Activated CD4-positive, alpha-beta T cell treated with anti-CD3 and anti-CD28 coated beads, Interleukin-2, Interleukin-6, amounts not matched to agents 100 ng/mL and 50 ng/mL, durations not matched to agents 16 hours and 8 hours (primary cell): ENCODE results near the gene OSER1.
"Not testable (repeated sequence)": the region's sequence is repeated elsewhere in the genome, so short reads cannot be mapped to it uniquely, and the experiment has no call there.

ENCODE experiments used
- DNase-seq: peaks from one replicate; pipeline ENCODE4 v3.0.0-alpha.2; 2020

Gene OSER1

GRCh38 chr20:44210406-44211176 lies at the start of gene OSER1:
TSS of gene OSER1 (minus strand) at chr20:44210771. CDS start at chr20:44206957, 3,814 bp downstream.
- DNase-seq, result peak; percentile 98

- DNase-seq, result no peak
These were observed 47.8 kb upstream of the OSER1 start for GRCh38 chr20:44258226-44258890.

DNA sequence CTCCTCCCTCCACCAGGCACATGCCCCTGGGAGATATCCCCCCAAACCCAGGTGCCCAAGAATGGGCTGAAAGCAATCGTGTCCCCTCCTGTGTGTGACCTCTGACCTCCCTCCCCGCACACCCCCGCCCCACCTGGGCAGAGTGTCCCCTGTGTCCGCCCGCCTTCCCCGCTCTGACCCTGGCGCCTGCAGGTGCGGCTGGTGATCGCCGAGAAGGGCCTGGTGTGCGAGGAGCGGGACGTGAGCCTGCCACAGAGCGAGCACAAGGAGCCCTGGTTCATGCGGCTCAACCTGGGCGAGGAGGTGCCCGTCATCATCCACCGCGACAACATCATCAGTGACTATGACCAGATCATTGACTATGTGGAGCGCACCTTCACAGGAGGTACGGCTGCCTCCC lies 46.4 kb upstream of the OSER1 start:
- no peak for DNase-seq

GRCh38 chr20:44255942-44256341 lies 45.4 kb upstream of the OSER1 start:
- DNase-seq, result no peak

- DNase-seq, result no peak
These were observed 43.5 kb upstream of the OSER1 start for GRCh38 chr20:44254073-44254472.

DNA sequence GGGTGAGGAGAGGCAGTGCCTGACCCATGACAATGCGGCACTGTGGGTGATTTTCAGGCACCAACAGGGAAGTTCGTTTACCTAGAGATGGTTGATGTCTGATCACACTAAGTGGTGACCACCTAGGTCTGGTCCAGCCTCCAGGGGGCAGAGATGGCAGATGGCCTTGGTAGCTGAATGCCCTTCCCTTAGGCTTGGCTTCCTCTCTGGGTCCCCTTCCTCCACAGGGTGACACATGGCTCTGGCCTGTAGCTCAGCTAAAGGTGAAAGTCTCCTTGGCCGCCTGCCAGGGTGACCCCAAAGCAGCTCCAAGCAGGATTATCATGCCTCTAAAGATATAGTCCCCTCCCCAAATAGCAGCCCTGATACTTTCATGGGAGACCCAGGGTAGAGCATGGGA lies 43.0 kb upstream of the OSER1 start:
- DNase-seq, result no peak

GRCh38 chr20:44251284-44251683 lies 40.7 kb upstream of the OSER1 start:
- DNase-seq, result no peak

GRCh38 chr20:44248410-44248759 lies 37.8 kb upstream of the OSER1 start:
- no peak for DNase-seq

GRCh38 chr20:44247586-44248409 lies 37.2 kb upstream of the OSER1 start:
- DNase-seq, result peak; percentile 21

- no peak for DNase-seq
These were observed 36.6 kb upstream of the OSER1 start, which contains the start of gene GDAP1L1 for GRCh38 chr20:44247131-44247571. TSS of gene GDAP1L1 (plus strand) at chr20:44247308. CDS start at chr20:44247335, 27 bp downstream.

DNA sequence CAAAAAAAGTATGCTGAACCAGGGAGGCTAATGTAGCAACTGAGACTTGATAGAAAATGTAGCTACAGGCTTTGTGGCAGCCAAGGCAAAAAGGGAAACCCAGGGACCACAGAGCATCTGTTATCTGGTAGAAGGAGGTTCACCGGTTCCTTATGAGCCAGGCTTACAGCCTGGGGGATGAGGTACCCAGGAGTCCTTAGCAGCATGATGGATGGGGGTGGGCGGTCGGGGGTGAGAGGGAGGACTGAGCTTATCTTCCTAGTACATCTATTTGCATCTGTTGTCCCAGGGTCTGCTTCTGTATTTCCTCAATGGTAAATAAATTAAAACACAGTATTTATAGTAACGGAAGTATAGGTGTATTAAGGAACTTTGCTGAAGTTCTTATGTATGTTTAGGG lies 35.4 kb upstream of the OSER1 start:
- no peak for DNase-seq

GRCh38 chr20:44241796-44242195 lies 31.2 kb upstream of the OSER1 start:
- DNase-seq, result no peak

DNA sequence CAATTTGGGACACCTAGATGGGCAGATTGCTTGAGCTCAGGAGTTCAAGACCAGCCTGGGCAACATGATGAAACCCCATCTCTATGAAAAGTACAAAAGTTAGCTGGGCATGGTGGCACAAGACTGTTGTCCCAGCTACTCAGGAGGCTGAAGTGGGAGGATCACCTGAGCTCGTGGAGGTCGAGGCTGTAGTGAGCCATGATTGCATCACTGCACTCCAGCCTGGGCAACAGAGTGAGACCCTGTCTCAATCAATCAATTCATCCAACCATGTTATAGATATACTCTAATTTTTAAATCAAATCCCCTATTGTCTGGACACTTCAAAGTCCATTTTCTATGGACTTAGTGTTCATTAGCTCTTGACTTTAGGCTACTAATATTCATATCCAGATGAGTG lies 26.3 kb upstream of the OSER1 start:
- not testable (repeated sequence) for DNase-seq

DNA sequence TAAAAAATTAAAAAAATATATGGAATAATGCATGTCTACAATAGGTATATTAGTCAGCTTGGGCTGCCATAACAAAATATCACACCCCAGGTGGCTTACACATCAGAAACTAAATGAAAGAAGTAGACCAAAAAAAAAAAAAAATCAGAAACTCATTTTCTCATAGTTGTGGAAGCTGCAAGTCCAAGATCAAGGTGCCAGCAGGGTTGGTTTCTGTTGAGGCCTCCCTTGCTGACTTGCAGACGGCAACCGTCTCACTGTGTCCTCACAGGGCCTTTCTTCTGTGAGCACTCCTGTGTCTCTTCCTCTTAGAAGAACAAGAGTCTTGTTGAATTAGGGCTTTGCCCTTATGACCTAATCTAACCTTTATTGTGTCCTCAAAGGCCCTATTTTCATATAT lies 25.1 kb upstream of the OSER1 start:
- no peak for DNase-seq

DNA sequence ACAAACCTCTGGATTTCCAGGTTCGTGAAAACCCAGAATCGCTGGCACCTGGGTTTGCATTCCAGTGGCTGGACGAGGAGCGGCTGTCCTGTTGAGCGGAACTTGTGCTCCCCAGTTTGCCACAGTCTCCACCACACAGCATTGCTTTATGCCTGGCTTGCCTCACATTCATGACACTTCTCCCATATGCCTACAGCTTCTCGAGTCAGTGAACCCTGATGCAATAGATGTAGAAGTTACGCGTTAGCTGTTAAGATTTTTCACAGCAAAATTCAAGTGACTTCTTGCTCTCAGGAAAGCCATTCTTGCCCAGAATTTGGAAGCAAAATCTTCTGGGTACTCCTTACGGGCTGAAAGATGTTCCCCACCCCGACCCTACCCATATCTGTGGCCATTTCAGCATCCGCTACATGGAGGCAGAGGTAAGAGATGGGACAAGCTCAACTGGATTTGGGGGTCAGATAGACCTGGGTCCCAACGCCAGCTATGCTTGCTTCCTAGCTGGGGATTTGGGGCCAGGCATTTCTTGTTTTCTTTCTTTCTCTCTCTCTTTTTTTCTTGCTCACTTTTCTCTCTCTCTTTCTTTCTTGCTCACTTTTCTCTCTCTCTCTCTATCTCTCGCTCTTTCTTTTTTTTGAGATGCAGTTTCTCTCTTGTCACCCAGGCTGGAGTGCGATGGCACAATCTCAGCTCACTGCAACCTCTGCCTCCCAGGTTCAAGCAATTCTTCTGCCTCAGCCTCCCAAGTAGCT lies 24.2 kb upstream of the OSER1 start:
- no peak for DNase-seq

- DNase-seq, result no peak
These were observed 23.0 kb upstream of the OSER1 start for GRCh38 chr20:44233436-44234016.

DNA sequence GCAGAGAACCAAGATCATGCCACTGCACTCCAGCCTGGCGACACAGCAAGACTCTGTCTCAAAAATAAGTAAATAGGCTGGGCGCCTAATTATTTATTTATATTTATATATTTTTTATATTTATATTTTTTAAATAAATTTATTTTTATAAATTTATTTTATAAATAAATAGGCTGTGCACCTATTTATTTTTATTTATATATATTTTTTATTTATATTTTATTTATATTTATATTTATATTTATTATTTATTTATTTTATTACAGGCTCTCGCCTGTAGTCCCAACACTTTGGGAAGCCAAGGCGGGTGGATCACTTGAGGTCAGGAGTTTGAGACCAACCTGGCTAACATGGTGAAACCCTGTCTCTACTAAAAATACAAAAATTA lies 21.9 kb upstream of the OSER1 start:
- DNase-seq, result not testable (repeated sequence)

DNA sequence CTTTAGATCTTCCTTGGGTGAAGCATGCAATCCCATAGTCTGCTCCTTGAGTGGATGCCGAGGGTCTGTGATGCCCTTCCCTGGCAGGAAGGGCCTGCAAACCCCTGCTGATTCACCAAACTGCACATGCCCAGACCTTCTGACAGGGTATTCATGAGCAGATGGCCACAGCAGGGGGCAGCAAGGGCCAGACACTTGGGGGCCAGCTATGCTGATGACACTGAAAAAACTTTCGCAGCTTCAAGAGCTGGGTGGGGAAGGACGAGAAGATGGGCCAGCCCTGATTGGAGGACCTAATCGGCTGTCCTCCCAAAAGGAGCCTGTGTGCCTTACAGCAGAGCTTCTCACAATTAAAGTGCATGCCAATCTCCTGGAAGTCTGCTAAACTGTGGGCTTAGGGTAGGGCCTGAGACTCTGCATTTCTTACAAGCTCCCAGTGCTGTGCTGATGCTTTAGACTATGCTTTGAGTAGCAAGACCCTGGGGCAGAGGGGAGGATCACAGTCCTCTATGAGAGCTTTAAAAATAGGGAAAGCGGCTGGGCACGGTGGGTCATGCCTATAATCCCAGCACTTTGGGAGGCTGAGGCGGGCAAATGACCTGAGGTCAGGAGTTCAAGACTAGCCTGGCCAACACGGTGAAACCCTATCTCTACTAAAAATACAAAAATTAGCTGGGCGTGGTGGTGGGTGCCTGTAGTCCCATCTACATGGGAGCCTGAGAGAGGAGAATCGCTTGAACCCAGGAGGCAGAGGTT lies 21.3 kb upstream of the OSER1 start:
- no peak for DNase-seq

DNA sequence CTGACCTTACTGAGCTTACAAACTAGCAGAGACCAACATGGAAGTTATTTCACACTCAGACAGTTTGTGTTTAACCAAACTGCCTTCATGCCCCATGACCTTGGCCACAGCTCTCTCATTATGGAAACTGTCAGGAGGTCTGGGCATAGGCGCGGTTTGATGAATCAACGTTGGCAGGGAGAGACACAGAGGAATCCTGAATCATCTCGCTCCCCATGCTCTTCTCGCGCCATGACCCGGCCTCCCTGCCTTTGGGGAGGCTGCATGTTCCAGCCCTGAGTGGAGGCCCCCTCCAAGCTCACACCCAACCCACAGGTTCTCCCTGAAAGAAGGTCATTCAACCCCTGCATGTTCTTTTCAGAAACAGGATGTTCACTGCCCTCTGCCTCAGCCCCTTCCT lies 20.6 kb upstream of the OSER1 start:
- no peak for DNase-seq

GRCh38 chr20:44228465-44229258 lies 18.1 kb upstream of the OSER1 start:
- no peak for DNase-seq

DNA sequence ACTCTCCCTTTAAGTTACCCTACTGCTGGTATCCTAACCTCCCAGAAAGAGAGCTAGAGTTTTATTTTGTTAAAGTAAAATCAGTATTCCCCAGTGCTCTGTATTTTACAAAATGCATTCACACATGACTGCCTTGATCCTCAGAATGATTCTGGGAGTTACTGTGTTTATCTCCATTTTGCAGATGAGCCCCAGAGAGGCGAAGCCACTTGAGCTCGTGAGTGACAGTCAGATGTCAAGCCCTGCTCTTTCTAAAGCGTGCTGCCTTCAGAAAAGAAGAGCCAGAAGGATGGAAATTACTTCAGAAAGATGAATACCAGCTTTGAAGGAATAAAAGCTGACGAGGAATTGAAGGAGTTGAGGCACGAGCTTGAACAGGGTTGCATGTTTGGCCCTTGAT lies 14.1 kb upstream of the OSER1 start:
- DNase-seq, result no peak
